GM18507 (cell line): ENCODE data around the gene PYDC1.

Source experiments
- DNase-seq: peaks from one replicate; pipeline ENCODE4 v3.0.0; 2011; ENCODE audit warnings: low read depth; ENCODE audit not compliant: insufficient read length; ENCODE audit errors: extremely low spot score
- FAIRE-seq: peaks from 2 replicates; lab custom pipeline; 2011; peaks lifted over from hg19 to GRCh38; lab: Jason Lieb, UNC

Gene PYDC1

GRCh38 chr16:31224092-31224955, 7.4 kb upstream of the PYDC1 start:
- DNase-seq, result no peak
- FAIRE-seq, result no peak

GRCh38 chr16:31223044-31223443, 6.1 kb upstream of the PYDC1 start:
- DNase-seq (no peak), FAIRE-seq (no peak)

GRCh38 chr16:31221357-31222160, 4.6 kb upstream of the PYDC1 start:
- no peak for DNase-seq

GRCh38 chr16:31219154-31219741, 2.3 kb upstream of the PYDC1 start:
- DNase-seq (no peak), FAIRE-seq (no peak)

More at GRCh38 chr16:31221357-31222160, 4.6 kb upstream of the PYDC1 start:
- no peak for FAIRE-seq

- FAIRE-seq, result no peak
- DNase-seq, result no peak
These were observed 198 bp upstream of the PYDC1 start for GRCh38 chr16:31217136-31217530.

- FAIRE-seq, result no peak
- DNase-seq, result no peak
These were observed 1.4 kb downstream of the PYDC1 start for GRCh38 chr16:31215287-31216162.

- no peak for DNase-seq
- FAIRE-seq, result no peak
These were observed 2.1 kb downstream of the PYDC1 start for GRCh38 chr16:31214708-31215286.

GRCh38 chr16:31213877-31214707, 2.8 kb downstream of the PYDC1 start, which contains the start of gene TRIM72:
TSS of gene TRIM72 (plus strand) at chr16:31214119. CDS start at chr16:31214739, 620 bp downstream.
- no peak for DNase-seq

GRCh38 chr16:31213342-31213741, 3.6 kb downstream of the PYDC1 start:
- FAIRE-seq (no peak), DNase-seq (no peak)

More at GRCh38 chr16:31213877-31214707, 2.8 kb downstream of the PYDC1 start, which contains the start of gene TRIM72:
- no peak for FAIRE-seq

GRCh38 chr16:31206776-31207175, 10.2 kb downstream of the PYDC1 start:
- no peak for FAIRE-seq

GRCh38 chr16:31204871-31205666, 11.9 kb downstream of the PYDC1 start:
- FAIRE-seq (no peak), DNase-seq (no peak)

More at GRCh38 chr16:31206776-31207175, 10.2 kb downstream of the PYDC1 start:
- DNase-seq, result no peak

- FAIRE-seq, result peak; percentile 60
- DNase-seq, result no peak
These were observed 14.2 kb downstream of the PYDC1 start, which contains the start of gene PYCARD for GRCh38 chr16:31202414-31203375. TSS of gene PYCARD (minus strand) at chr16:31202760. CDS start at chr16:31202690, 70 bp downstream.

- peak; percentile 64 for FAIRE-seq
- no peak for DNase-seq
These were observed 15.1 kb downstream of the PYDC1 start for GRCh38 chr16:31201582-31202413.

- FAIRE-seq, result no peak
- no peak for DNase-seq
These were observed 15.9 kb downstream of the PYDC1 start for GRCh38 chr16:31200821-31201568.
